Ectodermal cell (in vitro differentiated cells): ENCODE measurements around the gene YEATS4.

Experiments
- H3K27ac ChIP-seq: 2 replicates; pipeline ENCODE4 v1.7.0; 2013; ENCODE audit warnings: mild to moderate bottlenecking, low read depth, low read length; ENCODE audit not compliant: insufficient read depth, poor library complexity, severe bottlenecking
- H3K27me3 ChIP-seq: 2 replicates; pipeline ENCODE4 v1.7.0; 2013; ENCODE audit warnings: mild to moderate bottlenecking, low read length; ENCODE audit not compliant: insufficient read depth, control insufficient read depth, poor library complexity, severe bottlenecking
- H3K36me3 ChIP-seq: one replicate; pipeline ENCODE4 v1.7.0; 2013; ENCODE audit warnings: low read length; ENCODE audit not compliant: control insufficient read depth, insufficient read depth
- H3K4me1 ChIP-seq: one replicate; pipeline ENCODE4 v1.7.0; 2013; ENCODE audit warnings: low read length; ENCODE audit not compliant: control insufficient read depth, insufficient read depth
- H3K4me3 ChIP-seq: 2 replicates; pipeline ENCODE4 v1.7.0; 2013; ENCODE audit warnings: low read depth, low read length, control low read depth; ENCODE audit not compliant: insufficient read depth
- H3K9me3 ChIP-seq: 2 replicates; pipeline ENCODE4 v1.7.0; 2013; ENCODE audit warnings: mild to moderate bottlenecking, low read length, moderate library complexity; ENCODE audit not compliant: control insufficient read depth
- WGBS, 2 experiments: methylation state at CpG; one replicate each; pipeline ENCODE4 v1.1.7; 2013; ENCODE audit warnings: missing lambda C conversion rate in 2 of 2; 5-methylcytosine and 5-hydroxymethylcytosine counted together

The YEATS4 gene

GRCh38 chr12:69406217-69406616, 46.7 kb downstream of the YEATS4 start:
- no peaks in the 10 kb centered on the region for H3K4me1 ChIP-seq
- WGBS, 2 experiments: 85 to 97% methylated on average over 1 to 2 of the region's 2 CpGs
- no peaks in the 10 kb centered on the region for H3K27me3 ChIP-seq
- no peaks in the 10 kb centered on the region for H3K36me3 ChIP-seq
- H3K27ac ChIP-seq: no peak overlapping the region
- H3K4me3 ChIP-seq: no peak overlapping the region
- H3K9me3 ChIP-seq: no peaks in the 10 kb centered on the region

DNA sequence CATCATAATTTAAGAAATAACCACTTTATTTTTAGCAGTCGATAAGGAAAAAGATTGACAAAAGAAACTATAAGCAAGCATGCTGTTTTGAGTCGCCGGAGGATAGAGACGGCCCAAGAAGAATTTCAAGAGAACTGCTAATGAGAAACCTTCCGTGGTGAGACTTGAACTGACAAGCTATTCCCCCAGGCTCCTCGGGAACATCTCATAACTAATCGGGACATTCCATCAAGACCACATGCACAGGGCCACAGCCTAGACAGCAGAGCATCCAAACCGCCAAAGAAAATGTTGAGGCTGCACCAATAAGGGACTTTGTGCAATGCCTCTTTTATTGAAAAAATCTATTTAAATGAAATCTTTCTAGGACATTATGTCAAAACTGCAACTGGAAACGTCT, 51.0 kb downstream of the YEATS4 start:
- Histone ChIP-seq H3K4me3 (no peak overlapping the region), H3K27me3 (no peaks in the 10 kb centered on the region), H3K4me1 (no peaks in the 10 kb centered on the region), H3K36me3 (no peaks in the 10 kb centered on the region), H3K9me3 (no peaks in the 10 kb centered on the region), H3K27ac (no peak overlapping the region)
- WGBS, 2 experiments: 92 to 93% methylated on average over 8 to 9 of the region's 9 CpGs

GRCh38 chr12:69412655-69413054, 53.1 kb downstream of the YEATS4 start:
- H3K4me1 ChIP-seq: no peaks in the 10 kb centered on the region
- 91% methylated on average over 3 of the region's 3 CpGs for WGBS, 2 experiments

DNA sequence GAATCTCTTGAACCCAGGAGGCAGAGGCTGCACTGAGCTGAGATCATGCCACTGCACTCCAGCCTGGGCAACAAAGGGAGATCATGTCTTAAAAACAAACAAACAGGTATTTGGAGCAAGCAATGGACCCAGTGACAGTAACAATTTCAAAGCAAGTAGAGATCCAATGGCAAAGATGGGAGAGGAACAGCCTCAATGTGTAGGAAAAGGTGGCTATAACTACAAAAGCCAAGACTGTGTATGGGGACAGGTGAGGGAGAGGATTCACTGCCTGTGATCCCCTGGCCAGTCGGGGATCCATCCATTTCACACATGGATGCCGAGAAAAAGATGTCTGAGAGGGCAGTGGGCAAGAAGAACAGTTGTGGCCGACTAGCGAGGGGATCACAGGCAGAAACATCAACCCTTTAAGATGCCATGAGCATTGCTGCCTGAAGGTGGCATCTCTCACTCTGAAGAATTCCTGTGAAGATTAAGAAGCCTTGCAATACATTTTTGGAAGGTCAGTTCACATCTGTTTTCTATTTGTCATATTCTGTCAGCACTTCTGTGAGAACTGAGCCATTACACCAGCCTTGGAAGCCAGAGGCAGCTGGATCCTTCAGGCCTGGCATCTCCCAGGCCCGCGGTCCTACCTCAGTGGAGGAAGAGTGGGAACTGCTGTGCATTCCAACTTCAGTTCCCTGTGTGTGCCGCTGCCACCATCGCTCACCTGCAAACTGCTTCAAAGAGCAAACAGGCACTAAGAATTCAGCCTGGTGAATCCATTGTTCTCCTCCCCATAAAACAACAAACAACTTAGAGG, 56.1 kb downstream of the YEATS4 start:
- H3K9me3 ChIP-seq: no peaks in the 10 kb centered on the region
- no peaks in the 10 kb centered on the region for H3K36me3 ChIP-seq
- H3K27ac ChIP-seq: peak overlapping the region; percentile 40
- no peaks in the 10 kb centered on the region for H3K27me3 ChIP-seq
- H3K4me1 ChIP-seq: no peaks in the 10 kb centered on the region
- no peak overlapping the region for H3K4me3 ChIP-seq
- 69 to 73% methylated on average over 8 of the region's 8 CpGs for WGBS, 2 experiments

More at GRCh38 chr12:69412655-69413054, 53.1 kb downstream of the YEATS4 start:
- Histone ChIP-seq H3K27me3 (no peaks in the 10 kb centered on the region), H3K9me3 (no peaks in the 10 kb centered on the region), H3K27ac (no peak overlapping the region), H3K36me3 (no peaks in the 10 kb centered on the region), H3K4me3 (no peak overlapping the region)

DNA sequence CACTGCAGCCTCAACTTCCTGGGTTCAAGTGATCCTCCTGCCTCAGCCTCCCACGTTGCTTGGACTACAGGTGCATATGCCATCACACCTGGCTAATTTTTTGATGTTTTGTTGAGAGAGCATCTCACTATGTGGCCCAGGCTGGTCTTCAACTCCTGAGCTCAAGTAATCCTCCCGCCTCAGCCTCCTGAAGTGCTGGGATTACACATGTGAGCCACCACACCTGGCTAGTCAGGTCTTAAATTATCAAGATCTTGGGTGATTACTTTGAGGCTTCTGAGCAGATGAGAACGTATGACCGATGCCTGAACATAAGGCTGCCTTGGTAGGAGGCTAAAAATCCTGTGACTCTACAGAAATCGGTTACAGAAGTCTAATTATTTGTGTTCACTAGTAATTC, 57.7 kb downstream of the YEATS4 start:
- no peak overlapping the region for H3K4me3 ChIP-seq
- no peaks in the 10 kb centered on the region for H3K9me3 ChIP-seq
- H3K36me3 ChIP-seq: no peaks in the 10 kb centered on the region
- 93% methylated on average over 5 of the region's 5 CpGs for WGBS, 2 experiments
- no peaks in the 10 kb centered on the region for H3K27me3 ChIP-seq
- H3K4me1 ChIP-seq: no peaks in the 10 kb centered on the region
- H3K27ac ChIP-seq: no peak overlapping the region

GRCh38 chr12:69417741-69418167, 58.2 kb downstream of the YEATS4 start:
- Histone ChIP-seq H3K27me3 (no peaks in the 10 kb centered on the region), H3K9me3 (no peaks in the 10 kb centered on the region), H3K36me3 (no peaks in the 10 kb centered on the region), H3K27ac (no peak overlapping the region), H3K4me1 (no peaks in the 10 kb centered on the region), H3K4me3 (no peak overlapping the region)
- WGBS, 2 experiments: 98 to 100% methylated on average over 4 to 5 of the region's 5 CpGs

- no peaks in the 10 kb centered on the region for H3K27me3 ChIP-seq
- H3K4me3 ChIP-seq: no peak overlapping the region
- H3K9me3 ChIP-seq: no peaks in the 10 kb centered on the region
- H3K4me1 ChIP-seq: no peaks in the 10 kb centered on the region
- WGBS, 2 experiments: 95 to 97% methylated on average over 1 of the region's 1 CpG
- H3K27ac ChIP-seq: no peak overlapping the region
- no peaks in the 10 kb centered on the region for H3K36me3 ChIP-seq
These were observed 60.2 kb downstream of the YEATS4 start for GRCh38 chr12:69419701-69420100.

DNA sequence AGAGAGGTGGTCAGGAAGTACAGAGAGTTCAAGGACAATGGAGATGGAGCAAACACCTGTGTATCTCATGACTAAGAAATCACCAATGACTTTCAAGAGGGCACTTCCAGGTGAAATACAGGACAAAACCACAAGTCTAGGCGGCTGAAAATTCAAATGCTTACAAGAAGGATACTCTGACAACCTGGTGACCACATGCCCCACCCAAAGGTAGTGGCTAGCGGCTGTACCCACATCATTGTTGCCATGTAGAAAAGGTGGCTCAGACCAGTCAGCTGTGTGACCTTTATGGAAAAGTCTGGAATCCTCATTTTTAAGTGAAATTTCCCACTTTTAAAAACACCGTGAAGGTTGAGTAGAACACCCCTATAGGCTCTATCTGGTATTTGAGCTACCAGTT, 62.0 kb downstream of the YEATS4 start:
- H3K9me3 ChIP-seq: no peaks in the 10 kb centered on the region
- no peaks in the 10 kb centered on the region for H3K36me3 ChIP-seq
- H3K27ac ChIP-seq: no peak overlapping the region
- no peaks in the 10 kb centered on the region for H3K27me3 ChIP-seq
- WGBS, 2 experiments: 92 to 95% methylated on average over 3 of the region's 3 CpGs
- H3K4me1 ChIP-seq: no peaks in the 10 kb centered on the region
- H3K4me3 ChIP-seq: no peak overlapping the region

- Histone ChIP-seq H3K4me1 (no peaks in the 10 kb centered on the region), H3K4me3 (no peak overlapping the region), H3K36me3 (no peaks in the 10 kb centered on the region), H3K27me3 (no peaks in the 10 kb centered on the region), H3K27ac (no peak overlapping the region), H3K9me3 (no peaks in the 10 kb centered on the region)
- 89 to 95% methylated on average over 5 of the region's 5 CpGs for WGBS, 2 experiments
These were observed 63.7 kb downstream of the YEATS4 start for GRCh38 chr12:69423037-69423905.

DNA sequence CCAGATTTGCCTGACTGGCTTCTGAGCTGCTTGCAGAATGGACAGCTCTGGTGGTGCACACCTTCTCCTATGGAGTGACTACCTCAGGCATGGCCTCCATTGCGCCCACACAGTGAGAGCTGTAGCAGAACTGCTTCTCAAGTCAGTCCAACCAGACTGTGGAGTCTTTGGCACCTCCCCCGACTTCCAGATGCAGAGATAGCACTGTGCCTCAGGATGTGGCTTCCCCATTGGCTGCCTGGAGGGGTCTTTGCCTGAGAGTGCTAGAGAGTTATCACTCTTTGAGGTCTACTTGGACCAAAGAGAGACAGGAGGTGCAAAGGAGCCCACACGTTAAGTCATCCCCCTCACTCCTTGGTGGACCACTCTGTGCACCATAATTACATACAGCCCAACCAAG, 65.9 kb downstream of the YEATS4 start:
- H3K4me3 ChIP-seq: no peak overlapping the region
- H3K36me3 ChIP-seq: no peaks in the 10 kb centered on the region
- WGBS, 2 experiments: 92 to 94% methylated on average over 3 of the region's 3 CpGs
- H3K4me1 ChIP-seq: no peaks in the 10 kb centered on the region
- no peaks in the 10 kb centered on the region for H3K27me3 ChIP-seq
- H3K27ac ChIP-seq: no peak overlapping the region
- H3K9me3 ChIP-seq: no peaks in the 10 kb centered on the region
